Psoas muscle (tissue), 8 donors: ENCODE results near the gene MOXD1. TPM values are rescaled to one million over a fixed set of nuclear protein-coding genes. Genes with fewer than 3 reads are reported as not detected.

Experiments used
- ATAC-seq, 4 donors: fragments of 200-7000 bp; cut with Tn5 transposase; one replicate each; pipeline ENCODE4 v1.9.1; 2020; ENCODE audit warnings: moderate library complexity in 3 of 4, mild to moderate bottlenecking in 2 of 4
- DNase-seq, 2 donors: peaks; one replicate each; pipeline ENCODE4 v3.0.0-alpha.2; 2020
- H3K27ac ChIP-seq: fragments of 200-600 bp; one replicate; pipeline ENCODE4 v1.8.0; 2022
- H3K27me3 ChIP-seq, 3 donors: fragments of 200-600 bp in 1 of 3; one replicate each; pipeline versions ENCODE4 v1.6.1 to v1.8.0; 2013 to 2022; ENCODE audit warnings: low read length in 2 of 3, mild to moderate bottlenecking in 2 of 3, moderate library complexity in 1 of 3; ENCODE audit not compliant: insufficient read depth in 3 of 3
- H3K36me3 ChIP-seq, 2 donors: fragments of 200-600 bp in 1 of 2; one replicate each; pipeline versions ENCODE4 v1.6.1 to v1.8.0; 2013 to 2022; ENCODE audit warnings: low read depth in 1 of 2, mild to moderate bottlenecking in 1 of 2, moderate library complexity in 1 of 2; ENCODE audit not compliant: insufficient read depth in 1 of 2
- H3K4me1 ChIP-seq: fragments of 200-600 bp; one replicate; pipeline ENCODE4 v1.8.0; 2022
- H3K4me3 ChIP-seq: fragments of 200-600 bp; one replicate; pipeline ENCODE4 v1.8.0; 2022; ENCODE audit warnings: mild to moderate bottlenecking
- H3K9me3 ChIP-seq: fragments of 200-600 bp; one replicate; pipeline ENCODE4 v1.8.0; 2022
- WGBS, 3 donors: extraction: QIAGEN DNeasy Blood & Tissue Kit; methylation state at CpG; one replicate each; pipeline versions ENCODE4 v1.1.6 to v1.1.7; 2013; 5-methylcytosine and 5-hydroxymethylcytosine counted together
- intact Hi-C, 2 donors: fragments of 100-400 bp; cut with DNase I; formaldehyde crosslinking; loops; one replicate each; pipeline versions ENCODE4 v1.11.0 to v1.14.2; 2022
- polyA plus RNA-seq, 3 donors: library from polyadenylated mRNA; stranded (reverse); fragments of 200-250 nt; gene quantifications; one replicate each; pipeline ENCODE4 v1.2.3, GENCODE V29; 2013
- total RNA-seq, 4 donors: library from RNA; stranded (reverse); fragmentation: NEBNext Ultra II Directional in 2 of 4; extraction: Animal tissue kit (Norgen Biotek cat#: 25700) in 2 of 4; gene quantifications; one replicate each; pipeline versions ENCODE4 v1.2.1 to v1.2.4, GENCODE V29; 2021 to 2023
- TF ChIP-seq, protein P1 (sequence below): fragments of 200-600 bp; IDR thresholded peaks from one replicate; pipeline ENCODE4 v1.8.0; 2022; ENCODE audit warnings: antibody characterized with exemption
- donor health status: healthy with polysubstance abuse.
- donor health status: DM: no; HTN: no; CAD: no; lungs with moderate emphysema.
- donor health status: Bipolar disorder and iron deficiency.
- donor health status: healthy.
- donor health status: DM: yes; HTN: yes; CAD: no.
- donor health status: DM: no; HTN: no; CAD: no.
- donor health status: DM: no; HTN: no; CAD: no.
- donor health status: DM: yes; HTN: yes; CAD: no.

Gene MOXD1
- total and polyA plus RNA-seq, 7 donors: 0.10 to 0.58 (median 0.30) TPM; not detected in 2

DNA sequence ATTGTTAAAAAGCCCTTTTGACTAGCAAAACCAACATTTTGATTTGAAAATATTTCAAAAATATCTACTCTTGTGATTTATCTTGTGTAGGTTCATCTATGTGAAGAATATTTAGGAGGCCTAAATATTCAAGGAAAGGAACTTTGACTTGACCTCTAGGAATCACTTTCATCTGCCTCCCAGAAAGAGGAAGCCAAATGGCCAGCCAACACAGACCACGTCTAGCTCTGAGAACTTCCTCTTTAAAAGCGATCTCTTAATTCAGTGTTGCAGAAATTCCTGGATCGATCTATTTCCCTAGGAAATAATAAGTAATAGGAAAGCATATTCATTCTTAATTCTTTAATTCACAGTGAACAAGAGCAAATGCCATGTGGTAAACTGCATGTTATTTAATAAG is 9.6 kb upstream of the MOXD1 start:
- H3K9me3 ChIP-seq: no peaks in the 10 kb centered on the region
- no peaks in the 10 kb centered on the region for H3K36me3 ChIP-seq
- H3K27ac ChIP-seq: no peak overlapping the region
- WGBS, 3 donors: 71 to 75% (median 71%) methylated on average over 3 of the region's 3 CpGs
- no peaks in the 10 kb centered on the region for H3K27me3 ChIP-seq
- no peak overlapping the region for H3K4me3 ChIP-seq
- TF ChIP-seq, protein P1, sequence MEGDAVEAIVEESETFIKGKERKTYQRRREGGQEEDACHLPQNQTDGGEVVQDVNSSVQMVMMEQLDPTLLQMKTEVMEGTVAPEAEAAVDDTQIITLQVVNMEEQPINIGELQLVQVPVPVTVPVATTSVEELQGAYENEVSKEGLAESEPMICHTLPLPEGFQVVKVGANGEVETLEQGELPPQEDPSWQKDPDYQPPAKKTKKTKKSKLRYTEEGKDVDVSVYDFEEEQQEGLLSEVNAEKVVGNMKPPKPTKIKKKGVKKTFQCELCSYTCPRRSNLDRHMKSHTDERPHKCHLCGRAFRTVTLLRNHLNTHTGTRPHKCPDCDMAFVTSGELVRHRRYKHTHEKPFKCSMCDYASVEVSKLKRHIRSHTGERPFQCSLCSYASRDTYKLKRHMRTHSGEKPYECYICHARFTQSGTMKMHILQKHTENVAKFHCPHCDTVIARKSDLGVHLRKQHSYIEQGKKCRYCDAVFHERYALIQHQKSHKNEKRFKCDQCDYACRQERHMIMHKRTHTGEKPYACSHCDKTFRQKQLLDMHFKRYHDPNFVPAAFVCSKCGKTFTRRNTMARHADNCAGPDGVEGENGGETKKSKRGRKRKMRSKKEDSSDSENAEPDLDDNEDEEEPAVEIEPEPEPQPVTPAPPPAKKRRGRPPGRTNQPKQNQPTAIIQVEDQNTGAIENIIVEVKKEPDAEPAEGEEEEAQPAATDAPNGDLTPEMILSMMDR: no peak
- ATAC-seq (no peak), DNase-seq (no peak)
- intact Hi-C loops: no loop called here
- H3K4me1 ChIP-seq: no peaks in the 10 kb centered on the region

DNA sequence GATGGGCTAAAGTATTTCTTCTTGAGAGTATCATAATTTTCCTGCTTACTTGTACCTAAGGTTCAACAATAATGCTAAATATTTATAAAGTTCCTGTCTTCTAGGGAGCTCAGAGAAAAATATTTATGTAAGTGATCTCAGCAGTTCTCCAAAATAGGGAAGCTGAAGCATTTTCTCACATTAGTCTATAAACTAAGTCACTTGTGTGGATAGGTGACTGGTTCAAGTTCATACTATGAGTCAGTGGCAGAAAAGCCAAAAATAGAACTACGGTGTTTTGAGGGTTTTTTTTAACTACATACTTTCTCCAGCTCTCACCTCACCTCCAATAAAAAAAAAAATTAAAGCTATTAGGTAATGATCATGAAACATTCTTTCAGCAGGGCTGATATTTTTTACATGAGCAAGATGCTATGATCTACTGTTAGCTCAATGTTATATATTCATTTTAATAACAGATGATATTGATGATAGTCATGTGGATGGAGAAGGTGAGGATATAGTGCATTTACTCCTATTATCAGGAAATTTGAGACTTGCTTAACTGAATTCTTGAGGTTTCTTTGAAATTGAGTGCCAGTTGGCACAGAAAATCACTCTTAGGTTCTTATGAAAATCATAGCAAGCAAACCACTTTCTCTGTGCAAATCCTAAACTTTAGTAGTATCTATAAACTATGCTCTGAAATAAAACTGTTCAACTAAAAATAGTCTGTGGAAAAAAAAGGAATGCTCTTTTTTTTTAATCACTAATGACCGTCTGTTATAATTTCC is 4.1 kb upstream of the MOXD1 start:
- DNase-seq (no peak), ATAC-seq (no peak)
- H3K27me3 ChIP-seq: peaks cover 3 to 36% (median 16%) of the 10 kb centered on the region in 3 donors
- TF ChIP-seq, protein P1: no peak
- H3K27ac ChIP-seq: no peak overlapping the region
- no peaks in the 10 kb centered on the region for H3K36me3 ChIP-seq
- 45 to 67% (median 50%) methylated on average over 2 of the region's 2 CpGs for WGBS, 3 donors
- intact Hi-C loops: no loop called here
- H3K4me1 ChIP-seq: no peaks in the 10 kb centered on the region
- H3K9me3 ChIP-seq: no peaks in the 10 kb centered on the region
- H3K4me3 ChIP-seq: no peak overlapping the region

DNA sequence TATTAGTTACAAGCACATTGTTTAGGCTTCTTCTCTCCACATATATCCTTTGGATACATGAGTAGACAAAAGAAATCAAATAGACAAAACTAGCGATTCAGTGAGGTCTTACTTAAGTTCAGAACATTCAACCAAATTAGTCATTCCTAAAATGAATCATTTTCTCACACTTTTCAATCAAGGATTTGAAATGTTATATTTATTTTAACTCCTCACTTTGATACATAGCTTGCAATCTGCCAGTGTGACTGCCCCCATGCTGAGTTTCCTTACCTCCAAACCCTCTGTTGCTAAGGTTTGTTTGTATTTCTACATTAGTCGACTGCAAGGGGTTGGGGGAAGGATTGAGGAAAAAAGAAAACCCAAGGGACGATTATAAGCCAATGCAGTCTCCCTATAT is 3.5 kb upstream of the MOXD1 start:
- Histone ChIP-seq H3K4me1 (no peaks in the 10 kb centered on the region), H3K27me3 (peaks cover 3 to 42% (median 16%) of the 10 kb centered on the region in 3 donors), H3K36me3 (no peaks in the 10 kb centered on the region), H3K4me3 (no peak overlapping the region), H3K27ac (no peak overlapping the region), H3K9me3 (no peaks in the 10 kb centered on the region)
- TF ChIP-seq, protein P1: no peak
- DNase-seq (no peak), ATAC-seq (no peak)
- intact Hi-C loops: no loop called here
- WGBS, 3 donors: 48 to 65% (median 53%) methylated on average over 3 of the region's 3 CpGs

- TF ChIP-seq, protein P1: no peak
- intact Hi-C loops: no loop called here
- no peak for ATAC-seq
- Histone ChIP-seq H3K27ac (no peak overlapping the region), H3K36me3 (no peaks in the 10 kb centered on the region), H3K4me1 (no peaks in the 10 kb centered on the region), H3K9me3 (no peaks in the 10 kb centered on the region), H3K27me3 (peaks cover 3 to 46% (median 16%) of the 10 kb centered on the region in 3 donors), H3K4me3 (no peak overlapping the region)
- 66 to 69% (median 67%) methylated on average over 2 of the region's 2 CpGs for WGBS, 3 donors
- DNase-seq: no peak
Measured at GRCh38 chr6:132404330-132404729, 3.1 kb upstream of the MOXD1 start.
